HG03439 (cell line): Measurements from ENCODE around the gene IFITM1.
"Not testable (repeated sequence)": the region's sequence is repeated elsewhere in the genome, so short reads cannot be mapped to it uniquely, and the experiment has no call there.

Source experiments
- ATAC-seq: cut with Tn5 transposase; IDR thresholded peaks from one replicate; pipeline ENCODE4 v1.9.1; 2021; ENCODE audit warnings: mild to moderate bottlenecking, moderate library complexity; ENCODE audit not compliant: unreplicated experiment

The IFITM1 gene

DNA sequence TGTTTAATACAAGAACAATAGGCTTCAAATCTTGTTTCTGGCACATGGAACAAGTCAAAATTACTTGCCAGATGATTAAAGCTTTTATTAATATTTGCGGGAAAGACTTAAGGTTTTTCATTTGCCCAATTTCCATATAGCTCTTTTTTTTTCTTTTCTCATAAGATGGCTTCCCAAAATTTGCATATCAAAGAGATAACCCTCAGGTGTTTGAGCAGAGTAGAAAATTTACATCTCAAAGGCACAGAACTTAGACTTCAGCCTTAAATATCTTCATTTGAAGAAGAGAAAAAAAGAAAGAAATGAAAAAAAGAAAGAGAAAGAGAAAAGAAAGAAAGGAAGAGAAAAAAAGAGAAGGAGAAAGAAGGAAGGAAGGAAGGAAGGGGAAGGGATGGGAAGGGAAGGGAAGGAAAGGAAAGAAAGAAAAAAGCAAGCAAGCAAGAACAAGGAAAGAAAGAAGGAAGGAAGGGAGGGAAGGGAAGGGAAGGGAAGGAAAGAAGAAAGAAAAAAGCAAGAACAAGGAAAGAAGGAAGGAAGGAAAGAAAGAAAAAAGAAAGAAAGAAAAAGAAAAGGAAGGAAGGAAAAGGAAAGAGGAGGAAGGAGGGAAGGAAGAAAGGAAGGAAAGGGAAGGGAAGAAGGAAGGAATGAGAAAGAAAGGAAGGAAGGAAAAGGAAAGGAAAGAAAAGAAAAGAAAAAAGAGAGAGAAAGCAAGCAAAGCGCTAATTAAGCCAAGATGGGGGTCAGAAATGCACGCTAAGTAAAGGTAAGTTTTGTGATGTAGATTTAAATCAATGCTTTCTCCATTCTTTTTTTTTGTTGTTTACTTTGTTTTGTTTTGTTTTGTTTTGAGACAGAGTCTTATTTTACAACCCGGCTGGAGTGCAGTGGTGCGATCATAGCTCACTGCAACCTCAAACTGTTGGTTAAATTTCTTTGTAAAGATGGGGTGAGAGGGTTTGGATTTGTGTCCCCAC is 27.0 kb downstream of the IFITM1 start:
- ATAC-seq = no peak

DNA sequence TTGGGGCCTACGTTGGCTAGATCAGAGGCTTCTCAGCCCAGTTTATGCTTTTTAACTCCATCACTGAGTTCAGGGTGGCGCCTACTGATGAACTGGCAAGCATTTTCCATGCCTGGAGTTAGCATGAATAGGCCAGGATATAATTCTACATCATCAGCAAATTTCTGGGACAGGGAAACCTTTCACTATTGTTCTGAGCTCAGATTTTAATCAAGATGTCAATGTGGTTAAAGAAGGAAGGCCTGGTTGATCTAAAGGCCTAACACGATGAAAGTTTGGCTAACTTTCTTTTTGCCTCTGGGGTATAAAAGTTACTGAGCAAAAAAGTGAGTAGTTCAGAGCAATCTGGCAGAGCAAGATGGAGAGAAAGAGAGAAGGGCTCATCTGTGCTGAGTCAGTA is 28.5 kb downstream of the IFITM1 start:
- ATAC-seq = no peak

DNA sequence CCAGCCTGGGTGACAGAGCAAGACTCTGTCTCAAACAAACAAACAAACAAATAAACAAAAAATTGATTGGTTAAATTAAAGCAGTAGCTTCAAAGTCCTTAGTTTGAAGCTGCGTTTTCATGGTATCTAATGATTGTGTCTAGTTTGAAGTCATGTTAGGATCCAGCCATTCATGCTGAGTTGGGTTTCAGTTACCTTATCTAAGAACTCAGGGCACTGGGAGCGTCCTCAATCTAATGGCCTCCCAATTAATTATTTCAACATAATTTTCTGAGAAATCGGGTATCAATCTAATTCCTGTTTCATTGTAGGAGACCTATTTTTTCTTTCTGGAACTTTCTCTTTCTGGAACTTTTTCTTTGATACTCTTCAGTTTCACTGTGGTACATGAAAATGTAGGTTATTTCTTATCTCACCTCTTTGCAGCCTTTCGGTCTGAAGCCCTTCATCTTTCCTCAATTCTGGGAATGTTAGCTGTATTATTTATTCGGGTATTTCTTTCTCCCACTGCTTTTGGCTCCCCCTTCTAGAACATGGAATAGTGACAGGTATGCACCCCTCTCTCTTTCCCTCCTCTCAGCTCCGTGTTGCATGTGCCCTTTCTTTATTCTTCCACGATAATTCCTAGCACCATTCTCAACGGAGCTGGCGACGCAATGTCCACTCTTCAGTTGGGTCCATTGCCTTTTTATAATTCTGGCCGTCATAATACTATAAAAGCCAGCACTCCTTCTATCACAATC is 31.2 kb downstream of the IFITM1 start:
- no peak for ATAC-seq

- no peak for ATAC-seq
Observed at GRCh38 chr11:346529-346928, 32.7 kb downstream of the IFITM1 start.

DNA sequence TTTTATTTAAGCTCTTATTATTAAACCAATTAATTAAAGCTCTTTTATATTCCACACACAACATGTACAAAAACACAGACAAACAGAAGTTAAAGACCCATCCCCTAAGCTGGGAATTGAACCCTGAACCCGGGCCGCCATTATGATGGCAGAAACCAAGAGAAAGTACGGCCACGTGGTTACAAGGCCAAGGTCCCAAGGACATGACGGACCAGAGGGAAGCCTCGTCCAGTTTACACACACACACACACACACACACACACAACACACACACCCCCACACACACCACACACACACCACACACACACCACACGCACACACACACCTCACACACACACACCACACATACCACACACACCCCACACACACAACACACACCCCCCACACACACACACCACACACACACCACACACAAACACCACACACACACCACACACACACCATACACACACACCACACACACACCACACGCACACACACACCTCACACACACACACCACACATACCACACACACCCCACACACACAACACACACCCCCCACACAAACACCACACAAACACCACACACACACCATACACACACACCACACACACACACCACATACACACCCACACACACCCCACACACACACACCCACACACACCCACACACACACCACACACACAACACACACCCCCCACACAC is 35.6 kb downstream of the IFITM1 start:
- ATAC-seq = not testable (repeated sequence)

- ATAC-seq = not testable (repeated sequence)
Observed at GRCh38 chr11:350033-350722, 36.3 kb downstream of the IFITM1 start.

GRCh38 chr11:350723-351255 is 36.9 kb downstream of the IFITM1 start:
- no peak for ATAC-seq

GRCh38 chr11:351411-351810 is 37.6 kb downstream of the IFITM1 start:
- no peak for ATAC-seq

DNA sequence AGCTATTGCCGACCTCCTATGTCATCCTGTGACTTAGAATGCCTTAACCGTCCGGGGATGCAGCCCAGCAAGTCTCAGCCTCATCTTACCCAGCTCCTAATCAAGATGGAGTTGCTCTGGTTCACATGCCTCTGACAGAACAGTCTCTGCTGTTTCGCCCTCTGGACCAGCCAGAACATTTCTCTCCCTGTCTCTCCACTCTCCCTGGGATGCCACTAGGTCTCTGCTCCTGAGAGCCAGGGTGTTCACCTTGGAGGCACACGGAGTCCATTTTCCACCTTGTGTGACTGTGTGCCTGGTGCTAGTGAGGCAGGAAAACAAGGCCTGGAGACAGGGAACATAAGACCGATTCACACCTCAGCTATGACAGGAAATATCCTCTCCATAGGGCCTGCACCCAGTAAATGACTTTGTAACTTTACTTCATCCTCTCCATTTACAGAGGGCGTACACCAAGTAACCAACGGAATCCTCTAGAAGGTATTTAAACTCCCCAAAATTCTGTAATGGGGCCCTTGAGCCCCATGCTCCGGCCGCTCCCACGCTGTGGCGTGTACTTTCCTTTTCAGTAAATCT is 38.7 kb downstream of the IFITM1 start:
- ATAC-seq = no peak

GRCh38 chr11:353179-353873 is 39.5 kb downstream of the IFITM1 start:
- no peak for ATAC-seq

GRCh38 chr11:355581-356458 is 42.0 kb downstream of the IFITM1 start:
- no peak for ATAC-seq

- ATAC-seq = no peak
Observed at GRCh38 chr11:356610-357009, 42.8 kb downstream of the IFITM1 start.

- ATAC-seq = no peak
Observed at GRCh38 chr11:357582-357981, 43.7 kb downstream of the IFITM1 start.

DNA sequence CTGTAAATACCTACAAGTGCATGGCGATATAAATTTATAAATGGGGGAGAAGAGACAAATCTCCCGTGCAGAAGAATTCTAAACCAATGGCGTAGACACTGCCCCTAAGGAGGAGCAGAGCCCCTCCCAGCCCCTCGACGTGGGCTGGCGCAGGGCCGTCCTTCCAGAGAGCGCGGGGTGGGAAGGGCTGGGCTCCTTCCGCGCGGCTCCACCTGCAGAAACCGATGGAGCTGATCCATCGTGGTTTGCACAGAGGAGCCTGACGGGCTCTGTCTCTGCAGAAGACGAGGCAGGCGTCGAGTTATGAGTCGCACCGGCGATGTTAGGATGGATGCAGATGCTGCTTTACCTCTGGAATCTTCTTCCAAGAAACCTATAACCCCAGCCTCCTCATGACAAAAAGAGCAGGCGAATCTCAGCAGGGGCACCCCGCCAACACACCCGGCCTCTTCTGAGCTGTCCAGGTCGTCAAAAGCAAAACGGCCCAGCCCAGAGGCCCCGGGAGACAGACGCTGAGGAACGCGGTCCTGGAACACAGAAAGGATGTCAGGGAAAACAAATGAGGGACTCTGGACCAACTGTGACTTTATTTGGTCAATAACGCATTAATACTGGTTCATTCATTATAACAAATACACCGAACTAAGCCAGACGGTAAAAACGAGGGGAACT is 44.4 kb downstream of the IFITM1 start:
- no peak for ATAC-seq

DNA sequence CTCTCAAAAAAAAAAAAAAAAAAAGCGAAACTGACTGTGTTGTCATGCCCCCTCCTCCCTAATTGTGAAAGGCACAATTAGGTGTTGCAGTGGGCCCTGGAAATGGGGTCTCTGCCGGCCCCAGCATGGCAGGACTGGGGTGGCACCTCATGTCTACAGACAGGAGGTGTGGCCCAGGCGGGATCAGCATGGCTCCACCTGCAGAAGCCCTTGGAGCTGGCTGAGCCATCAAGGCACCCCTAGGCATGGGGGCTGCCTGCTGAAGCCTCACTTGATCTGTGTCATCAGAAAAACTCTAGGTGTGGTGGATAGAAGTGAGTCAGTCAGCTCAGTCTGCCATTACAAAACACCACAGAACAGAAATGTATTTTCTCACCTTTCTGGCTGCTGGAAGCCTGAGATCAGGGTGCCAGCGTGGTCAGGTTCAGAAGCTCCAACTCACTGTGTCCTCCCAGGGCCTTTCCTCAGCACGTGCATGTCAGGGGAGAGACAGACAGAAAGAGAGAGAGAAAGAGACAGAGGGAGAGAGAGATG is 45.4 kb downstream of the IFITM1 start:
- ATAC-seq = no peak

DNA sequence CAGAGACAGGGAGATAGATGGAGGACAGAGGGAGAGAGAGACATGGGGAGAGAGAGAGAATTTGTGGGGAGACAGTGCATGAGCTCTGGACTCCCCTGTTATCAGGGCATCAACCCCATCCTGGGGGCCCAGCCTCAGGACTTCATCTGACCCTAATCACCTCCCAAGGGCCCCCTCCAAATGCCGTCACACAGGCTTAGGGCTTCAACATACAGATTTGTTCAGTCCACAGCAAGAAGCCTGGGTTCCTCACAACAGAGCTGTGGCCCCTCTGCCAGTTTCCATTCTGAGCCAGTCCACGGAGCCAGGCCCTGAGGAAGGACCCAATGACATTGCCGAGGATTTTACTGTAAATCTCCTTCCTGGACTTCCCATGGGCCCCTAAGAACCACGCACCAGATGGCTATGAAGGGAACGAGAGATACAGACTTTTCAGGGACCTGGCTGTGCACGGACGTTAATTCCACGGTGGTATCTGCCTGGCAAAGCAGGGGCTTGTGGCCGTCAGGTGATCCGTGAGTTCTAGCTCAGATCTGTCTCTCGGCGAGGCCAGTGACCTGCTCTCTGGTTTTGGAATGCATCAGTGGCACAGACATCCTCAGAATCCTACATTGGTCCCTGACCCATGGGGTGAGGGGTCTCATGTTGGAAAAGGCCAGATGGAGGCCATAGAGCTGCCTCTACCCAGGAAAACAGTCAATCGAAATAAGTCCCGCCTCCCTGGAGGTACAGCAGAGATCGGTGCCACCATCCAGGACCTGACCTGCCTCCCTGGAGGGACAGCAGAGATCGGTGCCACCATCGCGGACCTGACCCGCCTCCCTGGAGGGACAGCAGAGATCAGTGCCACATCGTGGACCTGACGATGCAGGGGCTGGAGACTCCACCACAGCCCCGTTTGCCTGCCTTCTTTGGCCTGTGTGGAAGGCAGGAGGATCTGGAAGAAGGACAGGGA is 46.8 kb downstream of the IFITM1 start:
- ATAC-seq = no peak
